Measurements from ENCODE around the gene GOLGA8A.
A peak's percentile ranks its signal among the peaks of the same experiment; 100 is the strongest.
"Not testable (repeated sequence)": the region's sequence is repeated elsewhere in the genome, so short reads cannot be mapped to it uniquely, and the experiment has no call there.

GOLGA8A gene, protein sequence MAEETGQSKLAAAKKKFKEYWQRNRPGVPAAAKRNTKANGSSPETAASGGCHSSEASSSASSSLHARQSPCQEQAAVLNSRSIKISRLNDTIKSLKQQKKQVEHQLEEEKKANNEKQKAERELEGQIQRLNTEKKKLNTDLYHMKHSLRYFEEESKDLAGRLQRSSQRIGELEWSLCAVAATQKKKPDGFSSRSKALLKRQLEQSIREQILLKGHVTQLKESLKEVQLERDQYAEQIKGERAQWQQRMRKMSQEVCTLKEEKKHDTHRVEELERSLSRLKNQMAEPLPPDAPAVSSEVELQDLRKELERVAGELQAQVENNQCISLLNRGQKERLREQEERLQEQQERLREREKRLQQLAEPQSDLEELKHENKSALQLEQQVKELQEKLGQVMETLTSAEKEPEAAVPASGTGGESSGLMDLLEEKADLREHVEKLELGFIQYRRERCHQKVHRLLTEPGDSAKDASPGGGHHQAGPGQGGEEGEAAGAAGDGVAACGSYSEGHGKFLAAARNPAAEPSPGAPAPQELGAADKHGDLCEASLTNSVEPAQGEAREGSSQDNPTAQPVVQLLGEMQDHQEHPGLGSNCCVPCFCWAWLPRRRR

DNA sequence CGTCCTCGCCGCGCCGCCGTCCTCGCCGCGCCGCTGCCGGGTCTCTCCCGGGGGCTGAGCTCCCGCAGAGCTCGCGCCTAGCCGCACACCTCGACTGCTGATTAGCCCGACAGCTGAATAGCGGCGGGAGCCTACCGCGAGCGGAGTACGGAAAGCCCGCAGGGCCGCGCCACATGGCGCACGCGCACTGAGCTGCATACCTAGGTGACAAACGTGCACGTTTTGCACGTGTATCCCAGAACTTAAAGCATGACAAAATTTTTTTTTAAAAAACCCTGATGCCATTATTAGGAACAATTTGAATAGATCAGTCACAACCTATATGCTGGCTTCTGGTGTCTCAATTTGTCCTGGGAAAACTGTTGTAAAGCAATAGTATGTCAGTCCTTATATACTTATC is at the start of gene GOLGA8A:
Gene GOLGA8A (minus strand): TSS at position 122 of the 400 bp plus-strand sequence. CDS start 48,117 bp downstream, outside the sequence.
- DNase-seq: peak; percentile 95

DNA sequence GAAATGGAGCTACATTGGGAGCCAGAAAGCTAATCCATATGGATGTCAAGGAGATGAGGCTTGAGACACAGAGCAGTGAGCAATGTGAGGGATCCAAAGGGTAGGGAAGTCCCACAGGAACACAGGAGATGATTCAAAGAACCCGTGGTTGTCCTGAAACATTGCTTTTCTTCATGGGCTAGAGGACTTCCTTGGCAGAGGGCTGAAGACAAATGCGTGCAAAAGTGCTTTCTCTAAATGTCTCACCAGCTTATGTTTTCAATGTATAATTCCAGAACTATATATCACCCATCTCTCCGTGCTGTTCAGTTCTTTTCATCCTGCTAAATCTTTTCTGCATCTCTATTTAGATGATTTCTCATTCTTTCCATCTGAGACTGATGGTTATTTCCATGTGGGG is 46.0 kb upstream of the GOLGA8A start:
- no peak for DNase-seq

DNA sequence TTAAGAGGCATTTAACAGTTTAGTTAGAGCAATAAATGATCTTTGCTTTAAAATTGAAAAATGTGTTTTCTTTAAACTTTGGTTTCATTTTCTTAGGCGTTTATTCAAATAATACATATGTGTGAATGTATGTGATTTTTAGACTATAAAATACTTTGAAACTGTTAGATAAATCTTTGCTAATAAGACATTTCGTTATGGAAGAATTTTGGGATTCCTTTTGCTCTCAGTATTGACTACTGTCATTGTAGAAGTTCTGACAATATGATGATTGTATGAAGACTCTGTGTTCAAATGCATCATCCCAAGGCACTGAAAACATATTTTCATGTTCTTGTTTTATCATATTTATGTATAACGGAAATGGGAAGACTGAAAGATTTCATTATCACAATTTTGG is 43.8 kb upstream of the GOLGA8A start:
- no peak for DNase-seq

DNA sequence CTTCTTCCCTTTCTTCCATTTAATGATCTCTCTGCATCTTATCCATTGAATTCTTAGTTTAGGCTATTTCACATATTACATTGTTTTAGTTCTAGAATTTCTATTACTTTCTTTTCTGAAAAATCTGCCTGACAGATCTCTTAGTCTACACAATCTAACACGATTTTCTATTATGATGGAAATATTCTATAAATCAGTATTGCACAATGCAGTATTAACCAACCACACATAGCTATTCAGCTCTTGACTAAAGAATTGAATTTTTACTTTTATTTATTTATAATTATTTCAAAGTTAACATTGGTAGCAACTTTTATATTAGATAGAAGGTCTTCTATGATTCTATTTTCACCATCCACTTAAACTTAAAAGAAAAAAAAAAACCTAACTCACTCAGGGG is 36.2 kb upstream of the GOLGA8A start:
- DNase-seq: no peak

DNA sequence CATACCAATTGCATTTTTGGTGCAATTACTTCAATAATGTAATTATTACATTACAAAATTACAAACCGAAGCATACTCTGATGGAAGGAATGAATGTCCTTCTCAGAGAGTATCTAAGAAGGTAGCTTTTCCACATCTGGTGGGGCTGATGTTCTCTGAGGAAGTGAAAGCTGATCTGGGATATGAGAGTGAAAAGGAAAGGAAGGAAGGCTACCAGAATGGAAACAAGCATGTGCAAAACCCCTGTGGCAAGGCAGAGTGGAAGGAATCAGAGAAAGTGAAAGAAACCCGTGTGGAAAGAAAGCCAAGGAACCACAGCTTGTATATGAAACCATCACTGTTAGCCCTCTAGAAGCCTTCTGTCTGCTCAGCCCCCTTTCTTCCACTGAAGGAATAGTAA is 35.3 kb upstream of the GOLGA8A start:
- DNase-seq: no peak

DNA sequence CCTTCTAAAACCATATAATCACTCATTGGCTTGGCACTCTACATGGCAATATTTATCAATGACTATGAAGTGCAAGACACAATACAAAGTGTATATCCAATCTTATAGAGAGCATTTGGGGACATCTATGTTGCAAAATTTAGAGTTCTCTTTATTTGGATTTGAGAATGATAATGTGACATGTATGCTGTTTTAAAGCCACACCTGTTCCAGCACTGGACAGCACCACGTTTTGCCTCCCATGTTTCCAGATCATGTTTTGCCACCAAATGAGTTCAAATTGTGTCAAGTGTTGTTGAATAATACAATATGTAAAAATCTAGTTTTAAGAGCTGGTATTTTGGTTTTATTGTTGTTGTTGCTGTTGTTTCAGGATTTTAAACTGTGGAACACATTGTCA is 33.3 kb upstream of the GOLGA8A start:
- DNase-seq: no peak

DNA sequence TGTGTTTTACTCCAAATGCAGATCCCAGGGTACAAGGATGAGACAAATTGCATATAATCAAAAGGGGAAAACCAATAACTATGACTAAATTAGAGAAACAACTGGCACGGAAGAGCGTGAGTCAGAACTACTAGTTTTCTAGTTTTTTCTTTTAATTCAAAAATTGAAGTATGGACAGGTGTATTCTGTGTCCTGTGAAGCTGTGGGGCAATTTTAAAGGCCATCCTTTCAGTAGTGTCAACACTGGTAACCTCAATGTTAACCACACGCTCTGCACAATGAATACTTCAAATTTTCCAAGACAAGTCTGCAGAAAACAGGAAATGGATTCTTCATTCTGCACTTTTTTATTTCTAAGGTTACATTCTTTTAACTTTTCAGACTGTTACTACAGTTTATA is 32.5 kb upstream of the GOLGA8A start:
- no peak for DNase-seq

DNA sequence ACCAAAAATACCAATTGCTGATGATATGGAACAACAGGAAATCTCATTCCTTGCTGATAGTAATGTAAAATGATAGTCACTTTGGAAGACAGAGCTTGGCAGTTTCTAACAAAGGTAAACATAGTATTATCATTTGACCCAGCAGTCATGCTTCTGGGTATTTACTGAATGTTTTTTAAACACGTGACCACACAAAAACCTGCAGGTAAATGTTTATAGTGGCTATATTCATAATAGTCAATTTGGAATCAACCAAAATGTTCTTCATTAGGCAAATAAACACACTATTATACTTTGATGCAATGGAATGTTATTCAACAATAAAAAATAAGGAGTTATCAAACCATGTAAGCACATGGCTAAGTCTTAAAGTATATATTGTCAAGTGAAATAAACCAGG is 24.1 kb upstream of the GOLGA8A start:
- DNase-seq: no peak

DNA sequence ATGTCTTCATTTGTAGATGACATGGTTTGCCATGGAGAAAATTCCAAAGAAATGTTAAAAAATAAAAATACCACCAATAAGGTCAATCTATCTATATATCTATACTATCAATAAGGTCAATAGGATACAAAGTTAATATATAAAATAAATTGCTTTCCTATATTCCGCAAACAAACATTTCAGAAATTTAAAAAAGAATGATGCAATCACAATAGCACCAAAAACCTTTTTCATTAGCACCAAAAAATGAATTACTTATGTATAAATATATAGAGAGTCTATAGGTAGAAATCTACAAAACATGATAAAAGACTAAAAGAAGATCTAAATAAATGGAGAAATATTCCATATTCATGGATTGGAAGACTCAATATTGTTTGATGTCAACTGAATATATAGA is 22.8 kb upstream of the GOLGA8A start:
- DNase-seq: no peak

DNA sequence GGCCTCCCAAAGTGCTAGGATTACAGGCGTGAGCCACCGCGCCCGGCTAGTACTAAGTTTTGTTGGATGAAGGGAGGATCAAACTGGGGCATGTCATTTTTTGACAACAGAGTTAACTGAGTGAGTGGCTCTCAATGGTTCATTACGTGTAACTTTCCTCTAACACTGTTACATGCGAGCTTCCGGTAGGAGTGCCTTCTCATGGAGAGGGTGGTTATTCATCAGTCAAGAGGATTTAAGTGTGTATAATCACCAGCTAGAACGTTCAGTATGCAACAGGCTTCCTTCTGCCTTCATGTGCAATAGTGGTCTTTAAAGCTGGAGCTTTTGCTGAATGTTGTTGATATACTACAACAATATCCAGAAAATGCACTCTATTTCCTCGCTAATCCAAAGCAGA is 19.1 kb upstream of the GOLGA8A start:
- peak; percentile 18 for DNase-seq

DNA sequence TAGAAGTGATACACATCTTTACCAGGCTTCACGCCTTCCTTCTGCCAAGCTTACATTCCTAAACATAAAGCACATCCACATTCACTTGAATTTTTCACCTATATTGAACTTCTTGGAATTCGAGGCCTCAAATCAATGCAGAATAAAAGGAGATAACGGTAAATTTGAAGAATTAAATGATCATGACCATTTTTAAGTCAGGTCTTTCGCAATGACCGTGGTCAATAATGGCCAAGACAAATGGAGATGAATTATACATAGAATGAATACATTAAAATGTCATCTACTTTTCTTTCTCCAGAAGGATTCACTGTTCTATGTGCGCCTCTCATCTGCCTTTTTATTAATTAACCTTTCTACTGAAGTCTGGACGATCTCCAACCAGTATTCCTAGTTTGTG is 5.3 kb upstream of the GOLGA8A start:
- DNase-seq: no peak

DNA sequence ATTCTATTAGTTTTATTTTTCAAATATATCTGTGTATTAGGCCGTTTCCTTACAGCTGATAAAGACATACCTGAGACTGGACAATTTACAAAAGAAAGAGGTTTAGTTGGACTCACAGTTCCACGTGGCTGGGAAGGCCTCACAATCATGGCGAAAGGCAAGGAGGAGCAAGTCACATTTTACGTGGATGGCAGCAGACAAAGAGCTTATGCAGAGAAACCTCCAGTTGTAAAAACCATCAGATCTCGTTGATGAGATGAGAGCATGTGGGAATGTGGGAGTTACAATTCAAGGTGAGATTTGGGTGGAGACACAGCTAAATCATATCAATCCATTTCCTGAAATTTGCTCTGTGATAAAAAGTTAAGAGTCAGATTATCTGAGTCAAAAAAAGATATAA is 2.3 kb upstream of the GOLGA8A start:
- peak; percentile 15 for DNase-seq

DNA sequence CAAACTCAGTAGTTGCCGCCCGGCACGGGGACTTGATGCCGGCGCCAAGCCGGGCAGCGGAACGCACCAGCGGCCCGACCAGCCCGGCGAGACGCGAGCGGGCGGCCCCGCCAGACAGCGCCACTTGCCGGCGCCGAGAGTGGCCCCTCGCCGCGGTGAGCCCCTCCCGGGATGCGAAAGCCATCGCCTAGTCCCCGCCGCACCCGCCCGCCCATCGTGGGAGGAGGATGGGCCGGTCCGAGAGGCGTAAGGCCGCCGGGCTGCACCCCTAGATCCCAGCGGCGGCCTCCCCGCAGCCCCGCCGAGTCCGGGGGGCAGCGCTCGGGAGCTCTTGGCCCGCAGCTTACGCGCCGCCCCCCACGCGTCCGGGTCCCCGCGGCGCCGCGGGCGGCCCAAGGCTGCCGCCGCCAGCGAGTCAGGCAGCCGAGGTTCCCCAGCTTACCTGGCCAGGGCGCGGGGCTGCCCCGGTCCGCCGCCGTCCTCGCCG is 609 bp downstream of the GOLGA8A start:
- peak; percentile 77 for DNase-seq

DNA sequence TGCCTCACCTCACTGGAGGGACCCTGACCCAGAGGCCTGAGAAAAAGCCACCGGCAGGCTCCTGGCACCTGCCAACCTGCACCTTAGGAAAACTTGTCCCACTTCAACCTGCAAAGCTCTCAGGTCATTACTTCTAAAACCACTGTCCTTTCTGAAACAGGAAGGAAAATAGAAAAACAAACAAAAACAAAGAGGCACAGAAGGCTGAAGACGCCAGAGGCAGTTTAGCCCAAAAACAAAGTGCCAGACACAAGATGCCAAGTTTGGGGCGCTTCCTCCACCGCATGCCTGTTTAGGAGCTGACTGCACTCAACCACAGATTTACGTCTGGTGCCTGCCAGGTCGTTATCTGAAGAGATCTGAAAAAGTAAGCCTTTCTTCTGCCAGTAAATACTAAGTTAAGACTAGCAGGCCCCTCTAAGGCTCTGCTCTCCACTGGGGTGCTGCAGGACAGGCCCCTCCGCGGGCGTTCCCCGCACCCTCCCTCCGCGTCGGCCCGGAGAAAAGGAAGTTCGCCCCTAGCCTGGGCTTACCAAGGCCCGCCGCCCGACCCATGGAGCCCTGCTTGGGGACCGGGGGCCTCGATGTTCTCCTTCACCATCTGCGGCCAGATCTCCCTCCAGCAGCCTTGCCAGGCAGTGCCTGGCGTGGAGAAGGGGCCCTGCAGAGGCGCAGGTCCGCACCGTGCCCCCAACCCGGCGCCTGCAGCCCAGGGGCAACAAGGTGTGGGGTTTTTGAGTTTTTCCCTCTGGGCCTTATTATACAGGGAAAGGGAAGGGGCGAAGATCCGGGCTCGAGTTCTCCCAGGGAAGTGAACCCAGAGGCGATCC is 1.3 kb downstream of the GOLGA8A start:
- DNase-seq: peak; percentile 43

DNA sequence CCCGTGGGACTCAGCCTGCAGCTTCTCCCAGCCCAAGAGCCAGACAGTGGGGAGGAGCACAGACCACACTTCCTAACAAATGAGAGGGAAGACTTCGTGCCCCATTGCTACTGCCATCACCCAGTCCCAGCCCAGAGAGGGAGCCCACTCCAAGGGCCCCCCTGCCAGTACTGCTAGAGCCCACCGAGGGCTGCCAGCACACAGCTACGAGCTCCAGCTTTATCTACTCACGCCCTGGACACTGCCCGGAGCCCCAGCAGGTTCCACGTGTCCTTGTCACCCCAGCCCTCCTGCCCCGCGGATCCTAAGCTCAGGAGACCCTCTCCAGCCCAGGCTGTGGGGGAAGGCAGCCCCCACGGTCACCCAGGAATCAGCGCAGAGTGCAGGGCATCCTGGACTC is 1.9 kb downstream of the GOLGA8A start:
- DNase-seq: no peak

DNA sequence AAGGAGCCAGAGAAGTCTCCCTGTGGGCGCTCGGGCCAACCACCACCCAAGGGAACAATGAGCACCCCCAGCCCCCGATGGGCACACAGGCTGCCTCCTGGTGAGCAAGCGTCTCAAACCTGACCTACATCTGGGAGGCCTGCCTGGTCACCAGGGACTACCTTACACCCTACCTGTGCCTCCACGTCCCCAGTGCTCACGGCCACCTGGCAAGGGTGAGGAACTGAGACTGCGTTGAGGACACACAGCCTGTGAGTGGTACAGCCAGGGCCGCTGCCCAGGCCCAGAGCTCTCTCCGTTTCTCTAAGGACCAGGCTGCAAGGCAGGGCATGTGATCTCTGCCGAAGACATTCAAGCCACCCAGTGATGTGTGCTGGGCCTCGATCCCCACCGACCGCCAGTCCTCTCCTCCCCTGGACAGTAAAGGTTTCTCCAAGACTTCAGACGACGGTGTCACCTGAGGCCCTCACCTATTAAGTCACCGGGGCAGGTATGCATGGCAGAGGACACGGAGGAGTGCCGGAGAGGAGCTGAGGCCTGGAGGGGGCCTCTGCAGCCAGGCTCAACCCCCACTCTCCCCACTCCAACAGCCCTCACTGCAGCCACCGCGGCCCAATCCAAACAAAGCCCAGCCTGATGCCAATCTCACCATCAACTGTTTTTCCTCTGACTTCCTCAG is 2.8 kb downstream of the GOLGA8A start:
- no peak for DNase-seq

DNA sequence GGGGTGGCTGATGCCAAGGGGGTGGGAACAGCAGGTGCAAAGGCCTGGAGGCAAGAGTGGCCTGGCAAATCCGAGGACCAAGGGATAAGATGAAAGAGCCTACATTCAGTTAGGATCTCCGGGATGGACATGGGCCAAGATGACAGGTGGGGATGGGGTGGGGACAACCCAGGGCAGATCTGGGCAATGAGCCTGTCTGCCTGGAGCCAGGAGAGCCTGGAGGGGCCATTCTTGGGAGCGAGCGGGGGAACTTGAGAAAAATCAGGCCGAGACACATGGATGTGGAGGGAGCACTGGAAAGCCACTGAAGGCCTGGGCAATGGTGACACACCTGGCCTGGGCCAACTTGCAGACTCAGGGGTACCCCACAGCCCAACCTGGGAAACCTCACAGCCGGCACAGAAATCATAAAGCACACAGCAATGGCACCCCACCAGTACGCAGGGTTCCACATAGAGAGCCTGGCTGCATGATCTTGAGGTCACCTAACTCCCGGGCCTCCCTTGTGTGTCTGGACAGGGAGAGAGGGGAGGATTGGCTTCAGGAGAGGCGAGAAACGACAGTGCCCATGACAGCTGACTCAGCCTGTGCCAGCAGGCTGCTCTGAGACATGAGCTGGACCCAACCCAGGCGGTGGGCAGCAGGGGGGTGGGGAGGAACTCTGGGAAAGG is 3.5 kb downstream of the GOLGA8A start:
- not testable (repeated sequence) for DNase-seq

DNA sequence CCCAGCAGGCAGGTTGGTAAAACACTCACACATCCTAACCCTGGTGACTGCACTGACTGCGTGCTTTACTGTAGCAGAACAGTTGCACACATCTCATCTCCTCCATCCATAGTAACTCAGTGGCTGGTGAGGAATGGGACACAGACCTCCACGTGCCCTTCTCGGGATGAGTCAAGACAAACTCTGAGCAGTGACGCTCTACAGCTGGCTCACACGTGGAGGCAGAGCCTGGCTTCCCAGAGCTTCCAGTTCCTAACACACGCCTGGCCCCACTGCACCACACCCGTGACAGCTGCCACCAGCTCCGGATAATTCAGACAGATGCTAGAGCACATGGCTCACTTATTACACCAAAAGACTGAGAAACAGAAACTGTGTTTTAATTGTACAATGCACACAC is 7.0 kb downstream of the GOLGA8A start:
- DNase-seq: peak; percentile 6

DNA sequence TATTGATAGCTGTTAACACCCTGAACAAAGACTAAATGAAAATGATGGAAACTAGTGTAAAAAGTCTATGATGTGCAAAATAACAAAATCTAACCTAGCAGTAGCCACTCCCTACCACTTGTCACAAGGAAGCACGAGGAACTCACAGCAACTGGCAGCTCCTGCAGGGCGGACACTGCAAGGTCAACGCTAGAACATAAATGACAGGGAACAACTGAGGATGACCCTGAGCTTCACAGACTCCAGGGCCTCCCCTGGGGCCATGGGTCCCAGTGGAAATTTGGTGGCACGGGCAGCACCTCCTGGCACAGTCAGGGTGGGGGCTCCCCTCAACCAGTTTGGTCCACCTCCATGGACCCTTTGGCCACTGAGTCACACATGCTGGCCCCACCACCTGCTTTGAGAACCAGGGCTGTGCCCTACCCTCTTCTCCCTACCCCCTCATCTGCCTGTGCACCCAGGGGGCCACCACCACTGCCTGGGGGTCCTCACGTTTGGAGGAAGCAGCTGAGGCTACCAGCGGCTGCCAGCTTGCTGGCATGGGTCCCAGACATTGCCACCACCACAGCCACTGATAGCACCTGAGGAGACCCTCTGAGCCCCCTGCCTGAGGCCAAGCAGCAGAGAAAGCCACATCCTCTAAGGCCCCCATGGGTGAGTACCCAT is 14.1 kb downstream of the GOLGA8A start:
- not testable (repeated sequence) for DNase-seq

DNA sequence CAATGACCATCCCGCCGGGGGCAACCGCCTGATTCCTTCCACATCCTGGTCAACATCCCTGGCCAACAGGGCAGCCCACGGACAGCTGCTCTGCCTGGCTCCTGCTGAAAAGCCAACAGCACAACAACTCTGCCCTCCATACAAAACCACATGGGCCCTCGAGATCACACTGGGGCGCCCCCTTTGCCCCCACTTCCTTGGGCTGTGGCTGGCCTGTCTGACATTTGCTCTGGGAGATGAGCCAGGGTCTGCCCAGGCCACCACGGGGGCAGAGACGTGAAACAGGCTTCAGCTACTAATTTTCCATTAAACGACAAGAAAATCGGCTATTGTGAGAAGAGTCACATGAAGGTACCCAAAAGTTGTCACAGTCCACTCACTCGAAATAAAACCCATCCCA is 16.7 kb downstream of the GOLGA8A start:
- not testable (repeated sequence) for DNase-seq

DNA sequence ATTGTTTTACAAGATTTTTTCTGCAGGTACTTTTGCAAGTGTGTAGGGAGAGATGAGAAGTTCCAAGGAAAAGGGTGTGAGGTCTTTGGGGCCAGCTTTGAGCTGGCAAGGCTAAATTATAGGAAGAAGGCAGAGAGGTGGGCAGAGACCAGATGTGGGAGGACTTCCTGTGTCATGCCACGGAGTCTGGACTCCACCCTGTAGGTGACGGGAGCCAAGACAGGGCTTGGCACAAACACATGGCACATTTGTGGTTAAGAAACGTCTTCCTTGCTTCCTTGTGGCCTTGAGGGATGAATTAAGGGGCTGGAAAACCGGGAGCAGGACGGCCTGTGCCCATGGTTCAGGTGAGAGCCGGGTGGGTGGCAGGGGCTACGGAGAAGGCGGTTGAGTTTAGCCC is 19.2 kb downstream of the GOLGA8A start:
- not testable (repeated sequence) for DNase-seq

DNA sequence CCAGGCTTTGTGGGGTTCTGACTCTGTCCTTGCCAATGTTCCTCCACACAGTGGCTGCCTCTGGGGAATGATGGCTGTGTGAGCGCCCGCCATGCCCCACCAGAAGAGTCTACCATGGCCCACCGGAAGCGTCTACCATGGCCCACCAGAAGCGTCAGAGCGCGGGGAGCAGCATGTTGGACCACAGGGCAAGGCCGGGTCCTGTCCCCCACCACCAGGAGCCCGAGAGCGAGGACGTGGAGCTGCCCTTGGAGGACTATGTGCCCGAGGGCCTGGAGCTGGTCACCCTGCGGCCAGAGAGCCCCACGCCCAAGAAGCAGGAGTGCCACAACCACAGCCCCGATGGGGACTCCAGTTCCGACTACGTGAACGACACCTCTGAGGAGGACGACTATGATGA is 28.1 kb downstream of the GOLGA8A start:
- not testable (repeated sequence) for DNase-seq

Measured in NCI-H69 (cell line).